HepG2 (cell line): Measurements from ENCODE around the gene C4BPA. TPM values are rescaled to one million over a fixed set of nuclear protein-coding genes. Genes with fewer than 3 reads are reported as not detected.

ENCODE experiments used
- ATAC-seq: fragments of 200-7000 bp; cut with Tn5 transposase; 3 replicates; pipeline ENCODE4 v1.9.1; 2020; ENCODE audit warnings: mild to moderate bottlenecking, moderate library complexity
- BruUV-seq: library from RNA; stranded (reverse); fragments of 400-500 nt; replicated peaks from 2 replicates; lab custom pipeline; 2021; lab: Mats Ljungman, UMichigan
- CTCF ChIA-PET: fragments of 300-600 bp; formaldehyde crosslinking; extraction: SDS; loops from one replicate; lab custom pipeline; 2021; ENCODE audit warnings: low total read pairs, inconsistent platforms, low intra/inter-chr PET ratio; lab: Yijun Ruan, JAX
- POLR2A ChIA-PET: fragments of 350-600 bp; sonication (Branson Sonifier 250); formaldehyde crosslinking; loops from one replicate; lab custom pipeline; 2020; ENCODE audit warnings: antibody characterized with exemption, inconsistent platforms; lab: Yijun Ruan, JAX
- DNase-seq: peaks from one replicate; pipeline ENCODE4 v3.0.0-alpha.2; 2015; ENCODE audit warnings: low spot score
- FAIRE-seq: peaks from 3 replicates; lab custom pipeline; 2011; peaks lifted over from hg19 to GRCh38; lab: Jason Lieb, UNC
- H2AFZ ChIP-seq: one replicate; pipeline ENCODE4 v1.6.1; 2011; ENCODE audit warnings: low read length, inconsistent platforms
- H3K27ac ChIP-seq: fragments of 300-600 bp; 3 replicates; pipeline ENCODE4 v1.8.0; 2011; ENCODE audit warnings: mixed run types, mild to moderate bottlenecking, mixed read lengths, low read length, inconsistent platforms; ENCODE audit not compliant: insufficient read depth; ENCODE audit errors: extremely low read length
- H3K27me3 ChIP-seq, 2 experiments: fragments of 200-600 bp in 1 of 2; 2 replicates in 1 of 2; 3 replicates in 1 of 2; pipeline versions ENCODE4 v1.6.0 to v1.8.0; 2011; ENCODE audit warnings: low read length in 2 of 2, mild to moderate bottlenecking in 2 of 2, moderate library complexity in 2 of 2, inconsistent platforms in 1 of 2; ENCODE audit not compliant: insufficient read depth in 2 of 2, control insufficient read depth in 1 of 2
- H3K36me3 ChIP-seq, 2 experiments: fragments of 200-600 bp in 1 of 2; replicated peaks in 1 of 2; 2 replicates in 1 of 2; 3 replicates in 1 of 2; pipeline versions ENCODE4 v1.5.1 to v1.8.0; 2011; ENCODE audit warnings: low read length in 2 of 2, inconsistent platforms in 1 of 2; ENCODE audit not compliant: insufficient read depth in 2 of 2, control insufficient read depth in 1 of 2
- H3K4me1 ChIP-seq: 2 replicates; pipeline ENCODE4 v1.5.1; 2012; ENCODE audit warnings: low read length, inconsistent platforms; ENCODE audit not compliant: insufficient read depth
- H3K4me2 ChIP-seq: 2 replicates; pipeline ENCODE4 v1.6.0; 2011; ENCODE audit warnings: low read depth, low read length, inconsistent platforms
- H3K4me3 ChIP-seq, 3 experiments: fragments of 200-600 bp in 1 of 3; sonication (generic), shearing (Covaris generic) in 1 of 3; replicated peaks in 1 of 3; 2 replicates each; pipeline ENCODE4 v1.5.1; 2011 to 2016; ENCODE audit warnings: low read length in 3 of 3, inconsistent platforms in 2 of 3, low read depth in 2 of 3, mild to moderate bottlenecking in 2 of 3, control low read depth in 1 of 3, mixed read lengths in 1 of 3; ENCODE audit not compliant: insufficient read depth in 1 of 3
- H3K79me2 ChIP-seq: one replicate; pipeline ENCODE4 v1.6.1; 2011; ENCODE audit warnings: low read length, inconsistent platforms; ENCODE audit not compliant: insufficient read depth
- H3K9ac ChIP-seq: 2 replicates; pipeline ENCODE4 v1.6.0; 2011; ENCODE audit warnings: mild to moderate bottlenecking, low read depth, low read length, inconsistent platforms; ENCODE audit not compliant: insufficient read depth
- H3K9me3 ChIP-seq: 2 replicates; pipeline ENCODE4 v1.5.1; 2012; ENCODE audit warnings: mild to moderate bottlenecking, low read length
- H4K20me1 ChIP-seq: 2 replicates; pipeline ENCODE4 v1.6.0; 2011; ENCODE audit warnings: inconsistent platforms, mild to moderate bottlenecking, low read length, moderate library complexity; ENCODE audit not compliant: insufficient read depth
- MED8 ChIP-seq: sonication (generic); formaldehyde crosslinking; IDR thresholded peaks from 2 replicates; pipeline ENCODE4 v1.8.1; 2023; ENCODE audit warnings: mild to moderate bottlenecking, missing genetic modification reagents; ENCODE audit not compliant: insufficient replicate concordance
- RBAK ChIP-seq: sonication (generic); formaldehyde crosslinking; IDR thresholded peaks from 2 replicates; pipeline ENCODE4 v1.5.1; 2020; ENCODE audit warnings: mild to moderate bottlenecking, missing genetic modification reagents
- REPIN1 ChIP-seq: sonication (generic); formaldehyde crosslinking; IDR thresholded peaks from 2 replicates; pipeline ENCODE4 v1.8.0; 2022; ENCODE audit warnings: missing genetic modification reagents, low read depth, mild to moderate bottlenecking, borderline replicate concordance
- ZNF382 ChIP-seq: sonication (generic); formaldehyde crosslinking; IDR thresholded peaks from 2 replicates; pipeline ENCODE4 v1.5.0; 2020; ENCODE audit warnings: missing genetic modification reagents, mild to moderate bottlenecking, borderline replicate concordance
- ZSCAN22 ChIP-seq: sonication (generic); formaldehyde crosslinking; IDR thresholded peaks from 2 replicates; pipeline ENCODE4 v1.4.0; 2020; ENCODE audit warnings: mild to moderate bottlenecking, missing genetic modification reagents
- WGBS: methylation state at CpG from one replicate; pipeline ENCODE4 v1.1.6; 2017; ENCODE audit warnings: low lambda C conversion rate; 5-methylcytosine and 5-hydroxymethylcytosine counted together
- in situ Hi-C: cut with HindIII; loops from 2 replicates; pipeline ENCODE4 v1.10.0; 2017; ENCODE audit warnings: low pct_unique_long_range_greater_than_20kb; ENCODE audit not compliant: extremely low pct_ligation_motif_present
- intact Hi-C: fragments of 100-400 bp; cut with micrococcal nuclease; formaldehyde crosslinking; loops from one replicate; pipeline ENCODE4 v1.10.0; 2022; ENCODE audit not compliant: unreplicated experiment
- polyA plus RNA-seq, 8 experiments: library from polyadenylated mRNA; depleted of rRNA in 3 of 8; stranded (reverse) in 7 of 8; unstranded in 1 of 8; fragments of >200 nt; fragmentation: Illumina TruSeq in 4 of 8; extraction: Trizol in 4 of 8; gene quantifications; 2 replicates each; pipeline versions ENCODE4 v1.2.1 to v1.2.3, GENCODE V29; 2011 to 2016; ENCODE audit warnings: low read depth in 4 of 8, missing spikeins in 1 of 8, mixed read lengths in 1 of 8; ENCODE audit not compliant: insufficient read depth in 1 of 8
- total RNA-seq, 5 experiments: library from RNA; depleted of rRNA; stranded (reverse); fragments of >200 nt; fragmentation: Illumina TruSeq; extraction: Trizol; gene quantifications; 2 replicates each; pipeline ENCODE4 v1.2.3, GENCODE V29; 2016; ENCODE audit warnings: low read depth in 1 of 5
- TF ChIP-seq, protein P1 (sequence below): IDR thresholded peaks from 2 replicates; pipeline ENCODE4 v1.6.1; 2016; ENCODE audit warnings: missing genetic modification reagents, missing compliant biosample characterization
- TF ChIP-seq, protein P2 (sequence below): sonication (generic); formaldehyde crosslinking; IDR thresholded peaks from 2 replicates; pipeline ENCODE4 v1.4.0; 2020; ENCODE audit warnings: missing genetic modification reagents, borderline replicate concordance
- TF ChIP-seq, protein P3 (sequence below): sonication (generic); formaldehyde crosslinking; IDR thresholded peaks from one replicate; pipeline ENCODE4 v1.5.1; 2020; ENCODE audit warnings: mild to moderate bottlenecking, missing genetic modification reagents; ENCODE audit errors: not compliant biosample characterization

C4BPA gene
- total and polyA plus RNA-seq, 2 of the 13 experiments (the other 11 are each of a cell fraction or from before 2014, with no cell fraction given), result 32.1 to 60.1 TPM

- Histone ChIP-seq H3K4me3 (peak within 1 kb of the TSS; percentile 70 to 94 (median 75)), H3K4me2 (peak within 1 kb of the TSS; percentile 86), H2AFZ (peak within 1 kb of the TSS; percentile 44), H3K4me1 (peaks cover 67% of the 10 kb centered on the region), H4K20me1 (no peaks in the 10 kb centered on the region), H3K27ac (peak within 1 kb of the TSS; percentile 97), H3K27me3 (no peaks in the 10 kb centered on the region; a peak in 1 of 5 replicates), H3K36me3 (peaks cover 1 to 14% of the 10 kb centered on the region in 2 experiments; a peak in 4 of 5 replicates), H3K9me3 (no peaks in the 10 kb centered on the region), H3K9ac (peak within 1 kb of the TSS; percentile 84), H3K79me2 (peaks cover 21% of the 10 kb centered on the region)
- FAIRE-seq, result peak; percentile 100
- ChIA-PET POLR2A (interaction anchor here (0.7 to 3.3 kb wide), 8 partner anchors 11 to 233 kb away, joined by 3 to 26 read pairs (median 13); partner anchors contain the start of genes C4BPA, CD55 and PFKFB2), CTCF (no interaction called here)
- TSS peak; percentile 99 for BruUV-seq
- peak; percentile 95 for DNase-seq
- WGBS, result 0% methylated on average over 8 of the region's 9 CpGs
- peak; percentile 93 for ATAC-seq
- in situ Hi-C loops, result loop anchor here (5.0 kb wide), 1 partner anchor 318 kb away; no protein-coding TSS in a partner anchor
- intact Hi-C loops, result loop anchor here (2.0 to 5.0 kb wide), 4 partner anchors 16 to 233 kb away; partner anchors contain the start of genes C4BPA and CD55
- TF ChIP-seq, protein P1, sequence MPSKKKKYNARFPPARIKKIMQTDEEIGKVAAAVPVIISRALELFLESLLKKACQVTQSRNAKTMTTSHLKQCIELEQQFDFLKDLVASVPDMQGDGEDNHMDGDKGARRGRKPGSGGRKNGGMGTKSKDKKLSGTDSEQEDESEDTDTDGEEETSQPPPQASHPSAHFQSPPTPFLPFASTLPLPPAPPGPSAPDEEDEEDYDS (CRISPR knock-in tag), result peak; percentile 49; the same call in 1 of the 2 replicates
- TF ChIP-seq ZNF382 (CRISPR knock-in tag) (no peak), RBAK (CRISPR knock-in tag) (no peak), ZSCAN22 (peak; percentile 80), MED8 (CRISPR knock-in tag) (peak; percentile 22), REPIN1 (CRISPR knock-in tag) (peak; percentile 56)
- TF ChIP-seq, protein P2, sequence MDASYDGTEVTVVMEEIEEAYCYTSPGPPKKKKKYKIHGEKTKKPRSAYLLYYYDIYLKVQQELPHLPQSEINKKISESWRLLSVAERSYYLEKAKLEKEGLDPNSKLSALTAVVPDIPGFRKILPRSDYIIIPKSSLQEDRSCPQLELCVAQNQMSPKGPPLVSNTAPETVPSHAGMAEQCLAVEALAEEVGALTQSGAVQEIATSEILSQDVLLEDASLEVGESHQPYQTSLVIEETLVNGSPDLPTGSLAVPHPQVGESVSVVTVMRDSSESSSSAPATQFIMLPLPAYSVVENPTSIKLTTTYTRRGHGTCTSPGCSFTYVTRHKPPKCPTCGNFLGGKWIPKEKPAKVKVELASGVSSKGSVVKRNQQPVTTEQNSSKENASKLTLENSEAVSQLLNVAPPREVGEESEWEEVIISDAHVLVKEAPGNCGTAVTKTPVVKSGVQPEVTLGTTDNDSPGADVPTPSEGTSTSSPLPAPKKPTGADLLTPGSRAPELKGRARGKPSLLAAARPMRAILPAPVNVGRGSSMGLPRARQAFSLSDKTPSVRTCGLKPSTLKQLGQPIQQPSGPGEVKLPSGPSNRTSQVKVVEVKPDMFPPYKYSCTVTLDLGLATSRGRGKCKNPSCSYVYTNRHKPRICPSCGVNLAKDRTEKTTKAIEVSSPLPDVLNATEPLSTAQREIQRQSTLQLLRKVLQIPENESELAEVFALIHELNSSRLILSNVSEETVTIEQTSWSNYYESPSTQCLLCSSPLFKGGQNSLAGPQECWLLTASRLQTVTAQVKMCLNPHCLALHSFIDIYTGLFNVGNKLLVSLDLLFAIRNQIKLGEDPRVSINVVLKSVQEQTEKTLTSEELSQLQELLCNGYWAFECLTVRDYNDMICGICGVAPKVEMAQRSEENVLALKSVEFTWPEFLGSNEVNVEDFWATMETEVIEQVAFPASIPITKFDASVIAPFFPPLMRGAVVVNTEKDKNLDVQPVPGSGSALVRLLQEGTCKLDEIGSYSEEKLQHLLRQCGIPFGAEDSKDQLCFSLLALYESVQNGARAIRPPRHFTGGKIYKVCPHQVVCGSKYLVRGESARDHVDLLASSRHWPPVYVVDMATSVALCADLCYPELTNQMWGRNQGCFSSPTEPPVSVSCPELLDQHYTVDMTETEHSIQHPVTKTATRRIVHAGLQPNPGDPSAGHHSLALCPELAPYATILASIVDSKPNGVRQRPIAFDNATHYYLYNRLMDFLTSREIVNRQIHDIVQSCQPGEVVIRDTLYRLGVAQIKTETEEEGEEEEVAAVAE (CRISPR knock-in tag), result no peak; the same call in 1 of the 2 replicates
- TF ChIP-seq, protein P3, sequence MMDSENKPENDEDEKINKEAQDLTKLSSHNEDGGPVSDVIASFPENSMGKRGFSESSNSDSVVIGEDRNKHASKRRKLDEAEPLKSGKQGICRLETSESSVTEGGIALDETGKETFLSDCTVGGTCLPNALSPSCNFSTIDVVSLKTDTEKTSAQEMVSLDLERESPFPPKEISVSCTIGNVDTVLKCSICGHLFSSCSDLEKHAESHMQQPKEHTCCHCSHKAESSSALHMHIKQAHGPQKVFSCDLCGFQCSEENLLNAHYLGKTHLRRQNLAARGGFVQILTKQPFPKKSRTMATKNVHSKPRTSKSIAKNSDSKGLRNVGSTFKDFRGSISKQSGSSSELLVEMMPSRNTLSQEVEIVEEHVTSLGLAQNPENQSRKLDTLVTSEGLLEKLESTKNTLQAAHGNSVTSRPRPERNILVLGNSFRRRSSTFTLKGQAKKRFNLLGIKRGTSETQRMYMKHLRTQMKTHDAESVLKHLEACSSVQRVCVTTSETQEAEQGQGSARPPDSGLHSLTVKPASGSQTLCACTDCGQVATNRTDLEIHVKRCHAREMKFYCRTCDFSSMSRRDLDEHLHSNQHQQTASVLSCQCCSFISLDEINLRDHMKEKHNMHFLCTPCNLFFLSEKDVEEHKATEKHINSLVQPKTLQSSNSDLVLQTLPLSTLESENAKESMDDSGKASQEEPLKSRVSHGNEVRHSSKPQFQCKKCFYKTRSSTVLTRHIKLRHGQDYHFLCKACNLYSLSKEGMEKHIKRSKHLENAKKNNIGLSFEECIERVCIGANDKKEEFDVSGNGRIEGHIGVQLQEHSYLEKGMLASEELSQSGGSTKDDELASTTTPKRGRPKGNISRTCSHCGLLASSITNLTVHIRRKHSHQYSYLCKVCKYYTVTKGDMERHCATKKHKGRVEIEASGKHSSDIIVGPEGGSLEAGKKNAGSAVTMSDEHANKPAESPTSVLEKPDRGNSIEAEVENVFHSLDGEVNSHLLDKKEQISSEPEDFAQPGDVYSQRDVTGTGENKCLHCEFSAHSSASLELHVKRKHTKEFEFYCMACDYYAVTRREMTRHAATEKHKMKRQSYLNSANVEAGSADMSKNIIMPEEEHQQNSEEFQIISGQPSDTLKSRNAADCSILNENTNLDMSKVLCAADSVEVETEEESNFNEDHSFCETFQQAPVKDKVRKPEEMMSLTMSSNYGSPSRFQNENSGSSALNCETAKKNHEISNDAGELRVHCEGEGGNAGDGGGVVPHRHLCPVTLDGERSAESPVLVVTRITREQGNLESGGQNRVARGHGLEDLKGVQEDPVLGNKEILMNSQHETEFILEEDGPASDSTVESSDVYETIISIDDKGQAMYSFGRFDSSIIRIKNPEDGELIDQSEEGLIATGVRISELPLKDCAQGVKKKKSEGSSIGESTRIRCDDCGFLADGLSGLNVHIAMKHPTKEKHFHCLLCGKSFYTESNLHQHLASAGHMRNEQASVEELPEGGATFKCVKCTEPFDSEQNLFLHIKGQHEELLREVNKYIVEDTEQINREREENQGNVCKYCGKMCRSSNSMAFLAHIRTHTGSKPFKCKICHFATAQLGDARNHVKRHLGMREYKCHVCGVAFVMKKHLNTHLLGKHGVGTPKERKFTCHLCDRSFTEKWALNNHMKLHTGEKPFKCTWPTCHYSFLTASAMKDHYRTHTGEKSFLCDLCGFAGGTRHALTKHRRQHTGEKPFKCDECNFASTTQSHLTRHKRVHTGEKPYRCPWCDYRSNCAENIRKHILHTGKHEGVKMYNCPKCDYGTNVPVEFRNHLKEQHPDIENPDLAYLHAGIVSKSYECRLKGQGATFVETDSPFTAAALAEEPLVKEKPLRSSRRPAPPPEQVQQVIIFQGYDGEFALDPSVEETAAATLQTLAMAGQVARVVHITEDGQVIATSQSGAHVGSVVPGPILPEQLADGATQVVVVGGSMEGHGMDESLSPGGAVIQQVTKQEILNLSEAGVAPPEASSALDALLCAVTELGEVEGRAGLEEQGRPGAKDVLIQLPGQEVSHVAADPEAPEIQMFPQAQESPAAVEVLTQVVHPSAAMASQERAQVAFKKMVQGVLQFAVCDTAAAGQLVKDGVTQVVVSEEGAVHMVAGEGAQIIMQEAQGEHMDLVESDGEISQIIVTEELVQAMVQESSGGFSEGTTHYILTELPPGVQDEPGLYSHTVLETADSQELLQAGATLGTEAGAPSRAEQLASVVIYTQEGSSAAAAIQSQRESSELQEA (CRISPR knock-in tag), result no peak
These were observed 15.1 kb upstream of the C4BPA start, which contains the start of gene C4BPB for GRCh38 chr1:207088701-207089626. Gene C4BPB (plus strand): TSS chr1:207088860. CDS start chr1:207089532, 672 bp downstream.
